ENCODE measurements around the gene ZER1. TPM values are rescaled to one million over a fixed set of nuclear protein-coding genes. Genes with fewer than 3 reads are reported as not detected.

The ZER1 gene
- total RNA-seq (ENCODE audit: low replicate concordance): 12.3 and 17.9 TPM in 2 replicates

DNA sequence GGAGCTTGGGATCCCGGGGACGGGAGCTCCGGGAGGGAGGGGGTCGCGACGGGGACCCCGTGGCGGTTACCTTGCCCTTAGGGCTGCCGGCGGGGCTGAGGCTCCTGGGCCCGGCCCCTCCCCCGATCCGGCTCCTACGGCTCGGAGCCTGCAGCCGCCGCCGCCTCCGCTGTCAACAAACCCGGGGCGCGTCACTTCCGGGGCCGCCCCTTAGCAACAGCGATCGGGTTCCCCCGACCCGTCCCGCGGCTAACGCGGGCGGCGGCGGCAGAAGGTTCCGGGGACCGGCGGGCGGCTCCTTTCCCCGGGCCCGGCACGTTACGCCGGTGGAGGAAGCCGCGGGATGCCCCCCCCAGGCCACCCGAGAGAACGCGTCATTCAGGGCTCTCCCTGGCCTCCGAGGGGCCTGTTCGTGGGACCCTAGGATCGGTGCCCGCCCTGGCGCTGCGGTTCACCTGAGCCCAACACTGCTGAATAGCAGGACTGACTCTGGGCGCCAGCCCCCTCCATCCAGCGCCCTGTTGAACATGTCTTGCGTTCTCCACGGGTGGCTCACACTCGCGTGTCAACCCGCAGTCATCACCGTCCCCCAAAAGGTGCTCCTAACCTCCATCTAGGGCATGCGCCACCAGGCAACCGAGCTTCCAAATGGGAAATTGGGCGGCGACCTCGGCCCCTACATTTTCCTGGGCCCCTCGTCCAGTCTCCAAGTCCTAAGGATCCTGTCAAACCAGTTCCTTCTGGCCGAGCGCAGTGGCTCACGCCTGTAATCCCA is at the start of gene ZER1:
Gene ZER1, minus strand, starts transcription at position 183 of the 775 bp plus-strand sequence. CDS start 16,362 bp downstream, outside the sequence.

DNA sequence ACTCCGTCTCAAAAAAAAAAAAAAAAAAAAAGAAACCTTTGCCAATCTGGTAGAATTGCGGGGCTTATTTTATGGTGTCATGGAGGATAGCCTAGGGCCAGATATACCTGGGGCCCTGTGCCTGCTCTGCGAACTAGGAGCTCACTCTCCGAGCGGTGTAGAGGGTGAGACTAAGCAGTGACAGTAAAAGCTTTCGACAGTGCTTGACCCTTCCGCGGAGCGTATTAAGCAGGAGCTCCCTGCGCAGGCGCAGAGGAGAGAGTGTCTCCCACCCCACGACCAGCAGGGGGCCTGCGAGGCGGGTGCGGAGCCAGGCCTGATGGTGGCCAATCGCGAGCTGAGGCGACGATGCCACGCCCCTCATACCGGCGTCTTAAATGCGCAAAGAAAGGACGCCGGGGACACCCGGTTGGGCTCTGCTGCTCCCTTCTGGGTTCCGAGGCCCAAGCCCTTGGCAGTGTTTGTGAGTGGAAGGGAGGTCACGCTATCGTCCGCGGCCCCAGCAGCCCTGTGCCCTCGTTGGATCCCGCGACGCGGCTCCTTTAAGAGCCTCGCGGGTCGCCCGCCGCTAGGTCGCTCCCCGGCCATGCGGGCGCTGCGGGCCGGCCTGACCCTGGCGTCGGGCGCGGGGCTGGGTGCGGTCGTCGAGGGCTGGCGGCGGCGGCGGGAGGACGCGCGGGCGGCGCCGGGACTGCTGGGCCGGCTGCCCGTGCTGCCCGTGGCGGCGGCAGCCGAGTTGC is 46.5 kb upstream of the ZER1 start, which contains the start of gene ENDOG:
Gene ENDOG, plus strand, starts transcription at position 402 of the 740 bp plus-strand sequence. Its CDS starts 185 bp downstream, at position 587.

DNA sequence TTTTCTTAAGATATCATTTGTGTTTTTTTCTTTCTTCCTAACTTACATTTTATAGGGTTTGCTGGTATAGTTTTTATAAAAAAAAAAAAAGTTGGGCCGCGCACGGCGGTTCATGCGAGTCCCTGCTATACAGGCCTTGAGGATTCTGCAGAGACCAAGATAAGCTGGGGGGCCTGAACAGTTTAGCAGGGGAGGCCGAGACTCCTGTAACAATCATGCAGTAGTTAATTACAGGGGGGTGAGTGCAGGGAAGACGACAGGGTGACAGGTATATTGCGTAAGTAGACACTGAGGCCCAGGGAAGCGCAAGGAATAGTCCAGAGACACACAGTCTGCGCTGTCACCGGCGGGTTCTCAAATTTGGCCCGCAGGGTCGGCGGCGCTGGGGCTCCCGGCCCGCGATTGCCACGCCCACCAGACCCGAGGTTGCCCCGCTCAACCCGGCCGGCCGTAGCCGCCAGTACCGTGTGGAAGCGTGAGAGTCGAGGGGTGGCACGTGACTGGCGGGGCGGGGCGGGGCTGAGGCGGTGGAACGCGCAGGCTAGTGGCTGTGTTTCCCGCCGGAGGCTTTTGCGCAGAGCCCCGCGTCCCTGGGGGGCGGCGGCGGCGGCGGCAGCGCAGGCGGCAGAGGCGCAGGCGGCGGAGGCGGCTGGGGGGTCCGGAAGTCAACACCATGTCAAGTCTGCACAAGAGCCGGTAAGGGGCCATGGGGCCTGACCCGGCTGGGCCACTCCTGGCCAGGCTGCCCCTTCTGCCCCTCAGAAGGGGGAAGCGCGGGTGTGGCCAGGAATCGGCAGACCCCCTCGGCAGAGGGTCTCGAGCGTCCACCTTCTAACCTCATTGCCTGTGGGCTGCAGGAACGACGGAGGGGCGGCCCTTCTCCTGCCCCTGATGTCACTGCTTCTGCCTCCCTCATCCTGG is 15.2 kb upstream of the ZER1 start, which contains the start of gene TBC1D13:
Gene TBC1D13, plus strand, starts transcription at position 573 of the 921 bp plus-strand sequence. Its CDS starts 101 bp downstream, at position 674.

DNA sequence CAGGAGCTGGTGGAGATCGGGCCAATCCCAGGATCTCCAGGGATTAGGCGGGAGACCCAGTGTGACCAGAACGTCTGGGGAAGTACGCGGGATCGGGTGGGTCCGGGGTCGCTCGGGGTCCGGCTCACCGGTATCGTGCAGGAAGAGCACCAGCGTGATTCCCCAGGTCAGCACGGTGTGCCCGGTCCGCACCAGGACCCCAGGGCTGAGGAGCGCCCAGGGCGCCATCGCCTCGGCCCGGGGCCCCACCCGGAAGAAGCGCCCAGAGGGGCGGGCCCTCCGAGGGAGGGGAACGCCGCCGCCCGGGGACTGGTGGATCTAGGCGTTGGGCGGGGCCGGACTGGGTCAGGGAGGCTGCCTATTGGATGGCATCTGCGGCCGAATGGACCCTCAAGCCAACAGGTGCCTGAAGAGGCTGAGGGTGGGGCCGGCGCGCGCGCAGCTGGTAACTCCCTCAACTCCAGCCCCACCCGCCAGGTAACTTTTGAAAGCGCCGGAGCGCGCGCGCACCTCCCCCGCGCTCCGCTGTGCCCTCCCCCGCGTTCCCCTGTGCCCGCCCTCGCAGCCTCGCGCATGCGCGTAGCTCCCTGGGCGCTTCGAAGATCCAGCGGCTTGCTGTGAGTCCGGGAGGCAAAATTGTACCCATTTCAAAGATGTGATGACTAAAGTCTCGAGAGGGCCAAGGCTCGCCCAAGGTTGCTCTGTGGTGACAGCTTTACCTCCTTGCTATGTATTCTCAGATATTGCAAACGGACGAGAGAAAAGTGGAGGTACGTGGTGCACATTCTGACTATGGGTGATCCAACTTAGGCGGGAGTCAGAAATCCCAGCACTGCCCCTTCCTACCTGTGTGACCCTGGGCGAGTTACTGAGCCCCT is 47.6 kb downstream of the ZER1 start, which contains the start of gene ZDHHC12:
Gene ZDHHC12, minus strand, starts transcription at position 262 of the 878 bp plus-strand sequence. Its CDS starts 34 bp downstream, at position 228.

DNA sequence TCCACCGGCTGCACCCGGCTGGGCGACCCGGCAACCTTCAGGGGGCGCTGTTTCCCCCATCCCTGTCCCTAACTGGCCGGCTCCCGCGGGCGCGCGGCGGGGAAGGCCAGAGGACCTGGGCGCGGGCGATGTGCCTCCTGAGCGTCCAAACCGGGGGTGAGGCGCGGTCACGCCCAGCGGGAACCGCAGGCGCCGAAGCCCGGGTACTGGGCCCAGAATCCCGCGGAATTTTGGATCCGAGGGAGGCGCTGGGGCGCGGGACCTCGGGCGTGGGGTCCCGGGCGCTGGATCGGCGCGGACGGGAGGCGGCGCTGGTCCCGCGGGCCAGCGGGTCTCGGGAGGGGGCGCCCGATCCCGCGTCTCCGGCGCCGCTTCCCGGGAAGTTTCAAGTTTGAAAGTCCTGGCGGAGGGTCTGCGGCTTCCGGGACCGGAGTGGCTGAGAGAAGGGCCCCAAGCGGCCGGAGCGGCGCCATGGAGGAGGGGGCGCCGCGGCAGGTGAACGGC is 69.2 kb downstream of the ZER1 start, which contains the start of gene PKN3:
Gene PKN3, plus strand, starts transcription at position 59 of the 504 bp plus-strand sequence. Its CDS starts 413 bp downstream, at position 472.

DNA sequence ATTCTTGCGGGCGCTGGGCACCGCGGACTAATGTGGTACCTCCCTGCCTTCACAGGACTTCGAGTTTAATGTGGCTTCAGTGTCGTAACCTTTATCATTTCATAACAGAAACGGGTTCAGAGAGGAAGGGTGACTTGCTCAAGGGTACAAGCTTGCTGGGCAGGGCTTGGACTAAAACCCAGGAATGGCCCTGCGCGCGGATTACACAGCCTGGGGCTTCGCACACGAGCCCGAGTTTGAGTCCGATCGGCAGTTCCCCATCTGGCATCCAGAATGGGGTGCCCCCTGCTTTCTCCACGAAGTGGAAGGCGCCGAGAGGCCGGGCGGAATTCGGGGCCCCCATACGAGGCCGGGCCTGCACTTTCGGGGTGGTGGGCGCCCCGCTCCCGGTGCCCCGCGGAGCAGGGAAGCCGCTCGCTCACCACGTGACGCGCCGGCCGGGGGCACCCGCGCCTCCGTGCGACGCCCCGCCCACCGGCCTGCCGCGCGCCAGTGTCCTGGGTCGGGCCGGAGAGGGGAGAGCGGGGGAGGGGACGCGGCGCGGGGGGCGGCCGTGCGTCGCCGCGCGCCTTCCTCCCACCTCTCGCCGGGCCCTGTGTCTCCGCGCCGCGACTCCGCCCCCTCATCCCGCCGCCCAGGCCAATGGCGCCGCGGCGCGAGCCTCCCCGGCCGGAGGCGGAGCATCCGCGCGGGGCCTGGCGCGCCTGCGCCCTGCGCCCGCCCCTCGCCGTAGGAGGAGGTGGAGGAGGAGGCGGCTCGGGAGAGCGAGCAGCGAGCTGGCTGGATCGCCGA is 83.0 kb downstream of the ZER1 start, which contains the start of gene SET:
Gene SET, plus strand, starts transcription at position 722 of the 792 bp plus-strand sequence. CDS start 361 bp downstream, outside the sequence.

Other genes starting within 250 kb of the ZER1 start
- 399 and 455 TPM in 2 replicates for gene SPTAN1, start 219.3 kb downstream of the ZER1 start, total RNA-seq (ENCODE audit: low replicate concordance)
- gene DYNC2I2, start 115.1 kb downstream of the ZER1 start, total RNA-seq (ENCODE audit: low replicate concordance): 30.4 and 43.5 TPM in 2 replicates
- gene SET, start 82.7 kb downstream of the ZER1 start, total RNA-seq (ENCODE audit: low replicate concordance): 504 and 813 TPM in 2 replicates
- 0.35 and 1.4 TPM in 2 replicates for gene PKN3, start 69.4 kb downstream of the ZER1 start, total RNA-seq (ENCODE audit: low replicate concordance)
- gene ZDHHC12, start 47.8 kb downstream of the ZER1 start, total RNA-seq (ENCODE audit: low replicate concordance): 19.3 and 28.6 TPM in 2 replicates
- 8.4 and 9.2 TPM in 2 replicates for gene TBC1D13, start 15.3 kb upstream of the ZER1 start, total RNA-seq (ENCODE audit: low replicate concordance)
- 16.0 and 25.9 TPM in 2 replicates for gene ENDOG, start 46.6 kb upstream of the ZER1 start, total RNA-seq (ENCODE audit: low replicate concordance)
- 10.8 and 12.9 TPM in 2 replicates for gene SPOUT1, start 57.9 kb upstream of the ZER1 start, total RNA-seq (ENCODE audit: low replicate concordance)
- gene KYAT1, start 110.0 kb upstream of the ZER1 start, total RNA-seq (ENCODE audit: low replicate concordance): 4.8 and 9.0 TPM in 2 replicates
- gene LRRC8A, start 110.2 kb upstream of the ZER1 start, total RNA-seq (ENCODE audit: low replicate concordance): 38.6 and 39.5 TPM in 2 replicates
- gene PHYHD1, start 149.1 kb upstream of the ZER1 start, total RNA-seq (ENCODE audit: low replicate concordance): 6.1 and 15.3 TPM in 2 replicates
- 19.7 and 20.4 TPM in 2 replicates for gene DOLK, start 175.7 kb upstream of the ZER1 start, total RNA-seq (ENCODE audit: low replicate concordance)
- gene NUP188, start 175.8 kb upstream of the ZER1 start, total RNA-seq (ENCODE audit: low replicate concordance): 41.8 and 56.3 TPM in 2 replicates